ENCODE results near the gene C6orf120.

- TF ChIP-seq JUN (IDR thresholded peaks at IDR 0.05) (no peak), REST (IDR thresholded peaks at IDR 0.05) (no peak), RAD21 (conservative IDR thresholded peaks at IDR 0.05 in 1 of 2, IDR thresholded peaks at IDR 0.05 in 1 of 2) (no peak), HES2 (IDR thresholded peaks at IDR 0.05) (no peak), CEBPB (IDR thresholded peaks at IDR 0.05) (no peak), CTCF (IDR thresholded peaks at IDR 0.05) (no peak)
These were observed 917 bp downstream of the C6orf120 start for GRCh38 chr6:169702840-169703246.
